ENCODE measurements around the gene ZNF430.
"Not testable (repeated sequence)": the region's sequence is repeated elsewhere in the genome, so short reads cannot be mapped to it uniquely, and the experiment has no call there.

The ZNF430 gene

DNA sequence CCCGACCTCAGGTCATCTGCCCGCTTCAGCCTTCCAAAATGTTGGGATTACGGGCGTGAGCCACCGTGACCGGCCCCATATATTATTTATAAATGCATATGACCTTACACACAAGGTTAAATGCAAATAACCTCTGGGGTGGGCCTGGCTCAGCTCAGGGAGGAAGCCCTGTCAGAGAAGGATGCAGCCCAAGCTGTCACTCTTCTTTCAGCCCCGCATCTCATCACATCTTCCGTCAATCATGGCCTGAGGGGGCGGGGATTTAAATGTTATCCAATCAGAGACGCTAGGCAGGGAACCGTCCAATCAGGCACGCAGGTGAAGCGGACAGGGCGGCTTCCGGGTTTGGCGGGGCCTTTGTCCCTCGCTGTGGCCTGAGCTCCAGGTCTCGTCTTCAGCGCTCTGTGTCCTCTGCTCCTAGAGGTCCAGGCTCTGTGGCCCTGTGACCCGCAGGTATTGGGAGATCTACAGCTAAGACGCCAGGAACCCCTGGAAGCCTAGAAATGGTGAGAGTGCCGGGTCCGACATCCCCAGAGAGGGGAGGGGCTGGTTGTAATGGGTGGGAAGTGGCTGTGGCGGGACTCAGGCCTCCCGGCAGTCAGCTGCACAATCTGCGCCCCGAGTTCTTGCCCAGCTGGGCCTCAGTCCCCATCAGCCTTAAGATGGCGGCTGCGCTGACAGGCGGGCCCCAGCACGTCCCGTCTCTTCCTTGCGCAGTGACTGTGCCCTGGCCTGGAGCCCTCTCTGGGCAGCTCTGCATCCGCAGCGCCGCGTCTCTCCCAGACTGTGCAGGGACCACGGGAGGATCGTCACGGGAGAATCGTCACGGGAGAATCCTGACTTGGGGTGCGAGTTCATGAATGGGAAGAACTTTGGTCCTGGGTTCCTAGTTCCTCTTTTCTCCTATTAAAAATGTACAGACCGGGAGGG, at the start of gene ZNF430:
Gene ZNF430 (plus strand): TSS at position 360 of the 930 bp plus-strand sequence. CDS start 144 bp downstream, at position 504.
- peak; percentile 98 for DNase-seq (ENCODE audit: low spot score)

DNA sequence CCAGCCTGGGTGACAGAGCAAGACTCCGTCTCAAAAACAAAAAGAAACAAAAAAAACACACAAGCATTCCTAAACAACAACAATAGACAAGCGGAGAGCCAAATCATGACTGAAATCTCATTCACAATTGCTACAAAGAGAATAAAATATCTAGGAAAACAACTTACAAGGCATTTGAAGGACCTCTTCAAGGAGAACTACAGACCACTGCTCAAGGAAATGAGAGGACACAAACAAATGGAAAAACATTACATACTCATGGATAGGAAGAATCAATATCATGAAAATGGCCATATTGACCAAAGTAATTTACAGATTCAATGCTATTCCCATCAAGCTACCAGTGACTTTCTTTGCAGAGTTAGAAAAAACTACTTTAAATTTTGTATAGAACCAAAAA, 27.7 kb upstream of the ZNF430 start:
- DNase-seq (ENCODE audit: low spot score): not testable (repeated sequence)

DNA sequence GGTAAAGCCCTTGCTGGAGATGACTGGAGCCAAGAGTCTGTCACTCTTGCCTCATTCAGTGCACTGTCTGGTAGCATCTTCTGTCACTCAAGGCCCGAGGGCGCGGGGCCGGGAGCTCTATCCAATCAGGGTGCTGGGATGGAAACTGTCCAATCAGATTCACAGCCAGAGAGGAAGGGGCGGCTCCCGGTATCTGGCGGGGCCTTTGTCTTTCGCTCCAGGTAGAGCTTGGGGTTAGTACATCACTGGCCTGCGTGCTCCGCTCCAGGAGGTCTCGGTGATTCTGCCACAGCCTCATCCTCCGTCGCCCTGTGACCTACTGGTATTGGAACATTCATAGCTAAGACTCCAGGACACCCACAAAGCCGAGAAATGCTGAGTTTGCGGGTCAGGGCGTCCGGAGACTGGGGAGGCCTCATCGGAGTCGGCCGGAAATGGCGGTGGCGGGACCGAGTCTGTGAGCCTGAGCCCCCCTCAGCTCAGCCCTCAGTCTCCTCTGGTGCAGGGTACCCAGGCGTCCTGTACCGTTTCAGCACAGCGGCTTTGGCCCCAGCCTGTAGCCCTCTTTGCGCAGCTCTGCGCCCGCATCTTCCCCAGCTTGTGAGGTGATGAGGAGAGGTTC, 20.6 kb upstream of the ZNF430 start:
- DNase-seq (ENCODE audit: low spot score): peak; percentile 97

DNA sequence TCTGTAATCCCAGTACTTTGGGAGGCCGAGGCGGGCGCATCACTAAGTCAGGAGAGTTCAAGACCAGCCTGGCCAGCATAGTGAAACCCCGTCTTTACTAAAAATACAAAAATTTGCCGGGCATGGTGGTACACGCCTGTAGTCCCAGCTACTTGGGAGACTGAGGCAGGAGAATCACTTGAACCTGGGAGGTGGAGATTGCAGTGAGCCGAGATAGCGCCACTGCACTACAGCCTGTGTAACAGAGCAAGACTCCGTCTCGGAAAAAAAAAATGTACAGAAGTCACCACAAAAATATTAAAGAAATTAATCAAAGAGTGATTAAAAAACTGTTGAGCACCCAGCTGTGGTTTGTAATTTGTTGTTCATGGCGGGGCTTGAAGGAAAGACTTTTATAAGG, 781 bp downstream of the ZNF430 start:
- not testable (repeated sequence) for DNase-seq (ENCODE audit: low spot score)

DNA sequence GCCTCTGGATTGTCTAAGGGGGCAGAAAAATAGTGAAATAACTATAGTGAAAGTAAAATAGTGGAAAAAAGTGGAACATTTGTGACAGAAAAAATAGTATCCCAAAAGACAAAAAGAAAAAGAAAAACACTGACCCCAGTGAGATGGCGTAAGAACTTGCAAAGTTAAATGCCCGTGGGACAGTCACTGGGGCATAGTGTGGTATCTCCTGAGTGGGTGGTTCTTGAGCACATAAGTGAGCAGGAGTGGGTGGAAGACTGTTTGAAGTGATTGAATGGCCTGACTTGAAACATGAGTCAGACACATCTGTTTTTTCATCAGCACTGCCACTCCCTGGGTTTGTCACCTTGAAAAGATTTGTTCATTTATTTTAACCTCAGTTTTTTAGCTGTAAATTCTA, 2.5 kb downstream of the ZNF430 start:
- no peak for DNase-seq (ENCODE audit: low spot score)

DNA sequence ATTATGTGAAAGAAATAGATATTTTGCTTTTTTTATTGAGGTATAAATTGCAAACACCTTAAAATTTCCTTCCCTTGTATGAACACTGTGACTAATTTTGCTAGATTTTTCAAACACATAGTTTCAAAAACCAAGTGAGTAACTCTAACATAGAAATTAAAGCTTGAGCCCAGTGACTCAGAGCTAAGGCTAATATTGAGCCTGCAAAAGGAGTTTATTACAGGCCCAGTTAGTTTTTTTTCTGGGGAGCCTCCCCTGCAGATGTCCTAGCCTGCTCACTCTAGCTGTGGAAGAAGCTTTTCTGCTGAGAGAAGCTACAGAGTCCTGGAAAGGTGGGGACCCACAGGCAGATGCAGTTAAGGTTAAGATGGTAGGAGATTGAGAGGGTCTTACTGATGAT, 3.4 kb downstream of the ZNF430 start:
- DNase-seq (ENCODE audit: low spot score): no peak

DNA sequence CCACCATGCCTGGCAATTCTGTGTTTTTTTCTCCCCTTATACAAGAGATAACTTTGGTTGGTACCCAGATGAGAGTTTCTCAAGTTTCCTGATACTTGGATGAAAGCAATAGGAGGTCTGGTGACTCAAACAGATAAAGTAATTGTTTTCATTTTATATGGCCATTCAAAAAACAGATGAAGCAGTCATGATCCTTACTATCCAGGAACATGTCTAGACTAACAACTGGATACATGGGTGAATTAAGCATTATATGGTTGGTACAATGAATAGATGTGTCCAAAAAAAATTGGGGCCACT, 8.5 kb downstream of the ZNF430 start:
- no peak for DNase-seq (ENCODE audit: low spot score)

DNA sequence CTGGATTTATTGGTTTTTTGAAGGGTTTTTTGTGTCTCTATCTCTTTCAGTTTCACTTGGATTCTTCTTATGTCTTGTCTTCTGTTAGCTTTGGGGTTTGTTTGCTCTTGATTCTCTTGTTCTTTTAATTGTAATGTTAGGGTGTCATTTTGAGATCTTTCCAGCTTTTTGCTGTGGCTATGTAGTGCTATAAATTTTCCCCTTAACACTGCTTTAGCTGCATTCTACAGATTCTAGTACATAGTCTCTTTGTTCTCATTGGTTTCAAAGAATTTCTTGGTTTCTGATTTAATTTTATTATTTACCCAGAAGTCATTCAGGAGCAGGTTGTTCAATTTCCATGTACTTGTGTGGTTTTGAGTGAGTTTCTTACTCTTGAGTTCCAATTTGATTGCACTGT, 24.6 kb downstream of the ZNF430 start:
- DNase-seq (ENCODE audit: low spot score): no peak

DNA sequence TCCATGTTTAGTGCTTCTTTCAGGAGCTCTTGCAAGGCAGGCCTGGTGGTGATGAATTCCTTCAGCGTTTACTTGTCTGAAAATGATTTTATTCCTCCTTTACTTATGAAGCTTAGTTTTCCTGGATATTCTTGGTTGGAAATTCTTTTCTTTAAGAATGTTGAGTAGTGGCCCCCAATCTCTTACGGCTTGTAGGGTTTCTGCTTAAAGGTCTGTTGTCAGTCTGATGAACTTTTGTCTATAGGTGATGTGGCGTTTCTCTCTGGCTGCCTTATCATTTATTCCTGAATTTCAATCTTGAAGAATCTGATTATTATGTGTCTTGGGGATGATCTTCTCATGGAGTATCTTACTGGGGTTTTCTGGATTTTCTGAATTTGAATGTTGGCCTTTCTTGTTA, 26.0 kb downstream of the ZNF430 start:
- no peak for DNase-seq (ENCODE audit: low spot score)

DNA sequence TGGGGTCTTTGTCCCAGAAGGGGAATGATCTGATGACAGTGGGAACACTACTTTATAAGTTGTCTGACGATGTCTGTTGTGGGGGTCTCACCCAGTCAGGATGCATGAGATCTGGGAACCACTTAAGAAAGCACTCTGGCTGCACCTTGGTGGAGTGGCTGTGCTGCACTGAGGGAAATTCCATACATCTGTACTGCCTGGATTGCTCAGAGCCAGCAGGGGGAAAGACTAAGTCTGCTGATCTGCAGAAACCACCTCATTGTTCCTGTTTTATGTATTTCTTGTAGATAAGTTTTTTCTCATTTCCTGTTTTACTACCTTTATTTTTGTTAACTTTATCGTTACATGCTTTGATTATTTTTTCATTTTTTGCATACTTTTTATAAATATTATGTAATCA, 27.3 kb downstream of the ZNF430 start:
- DNase-seq (ENCODE audit: low spot score): no peak

DNA sequence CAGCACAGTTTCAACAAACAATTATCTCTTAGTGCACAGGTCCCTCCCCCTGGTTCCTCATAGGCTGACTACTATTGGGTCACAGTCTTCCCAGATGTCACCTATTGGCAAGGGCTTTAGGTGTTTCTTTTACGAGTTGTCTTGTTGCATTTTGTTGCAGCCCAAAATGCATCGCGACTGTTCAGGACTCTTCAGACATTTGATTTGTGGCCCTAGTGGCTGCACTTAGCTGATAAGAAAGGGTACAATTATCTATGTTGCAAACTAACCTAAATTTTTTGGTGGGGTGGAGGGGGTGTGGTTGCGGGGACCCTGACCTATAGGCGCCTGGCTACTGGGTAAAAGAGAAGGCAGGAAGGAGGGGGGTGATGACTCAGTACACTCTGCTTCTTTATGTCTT, 32.4 kb downstream of the ZNF430 start:
- no peak for DNase-seq (ENCODE audit: low spot score)

DNA sequence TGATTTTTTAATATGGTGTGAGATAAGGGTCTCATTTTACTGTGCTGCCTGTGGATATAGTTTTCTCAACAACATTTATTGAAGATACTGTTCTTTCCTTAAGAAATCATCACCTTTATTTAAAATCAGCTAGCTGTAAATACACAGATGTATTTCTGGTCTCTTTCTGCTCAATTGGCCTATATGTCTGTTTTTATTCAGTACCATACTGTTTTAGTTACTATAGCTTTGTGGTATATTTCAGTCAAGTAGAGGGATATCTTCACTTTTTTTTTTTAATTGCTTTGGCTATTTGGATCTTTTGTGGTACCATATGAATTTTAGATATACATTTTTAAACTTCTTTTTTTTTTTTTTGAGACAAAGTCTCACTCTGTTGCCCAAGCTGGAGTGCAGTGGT, 44.9 kb downstream of the ZNF430 start:
- no peak for DNase-seq (ENCODE audit: low spot score)

DNA sequence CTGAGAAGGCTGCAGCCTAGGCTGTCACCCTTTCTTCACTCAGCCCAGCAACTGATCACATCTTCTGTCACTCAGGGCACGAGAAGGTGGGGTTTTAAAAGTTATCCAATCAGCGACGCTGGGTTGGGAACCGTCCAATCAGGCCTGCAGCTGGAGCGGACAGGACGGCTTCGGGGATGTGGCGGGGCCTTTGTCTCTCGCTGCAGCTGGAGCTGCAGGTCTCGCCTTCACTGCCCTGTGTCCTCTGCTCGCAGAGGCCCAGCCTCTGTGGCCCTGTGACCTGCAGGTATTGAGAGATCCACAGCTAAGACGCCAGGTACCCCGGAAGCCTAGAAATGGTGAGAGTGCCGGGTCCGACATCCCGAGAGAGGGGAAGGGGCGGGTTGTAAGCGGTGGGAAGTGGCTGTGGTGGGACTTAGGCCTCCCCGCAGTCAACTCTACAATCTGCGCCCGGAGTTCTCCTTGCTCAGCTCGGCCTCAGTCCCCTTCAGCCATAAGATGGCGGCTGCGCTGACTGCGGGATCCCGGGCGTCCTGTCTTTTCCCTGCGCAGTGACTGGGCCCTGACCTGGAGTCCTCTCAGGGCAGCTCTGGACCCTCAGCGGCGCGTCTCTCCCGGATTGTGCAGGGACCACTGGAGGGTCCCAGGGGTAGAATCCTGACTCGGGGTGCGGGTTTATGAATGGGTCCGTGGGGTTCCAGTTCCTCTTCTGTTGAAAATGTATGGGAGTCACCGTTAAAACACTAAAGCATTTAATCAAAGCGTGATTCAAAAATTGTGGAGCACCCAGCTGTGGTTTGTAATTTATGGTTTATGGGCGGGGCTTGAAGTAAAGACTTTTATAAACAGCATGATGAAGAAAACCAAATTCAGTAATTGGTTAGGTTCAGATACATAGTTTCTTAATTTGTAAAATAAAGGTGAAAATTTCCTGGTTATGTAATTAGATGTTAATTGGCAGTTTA, 61.8 kb downstream of the ZNF430 start, which contains the start of gene ZNF714:
Gene ZNF714 (plus strand): TSS at position 193 of the 965 bp plus-strand sequence. CDS start 16,066 bp downstream, outside the sequence.
- peak; percentile 93 for DNase-seq (ENCODE audit: low spot score)

DNA sequence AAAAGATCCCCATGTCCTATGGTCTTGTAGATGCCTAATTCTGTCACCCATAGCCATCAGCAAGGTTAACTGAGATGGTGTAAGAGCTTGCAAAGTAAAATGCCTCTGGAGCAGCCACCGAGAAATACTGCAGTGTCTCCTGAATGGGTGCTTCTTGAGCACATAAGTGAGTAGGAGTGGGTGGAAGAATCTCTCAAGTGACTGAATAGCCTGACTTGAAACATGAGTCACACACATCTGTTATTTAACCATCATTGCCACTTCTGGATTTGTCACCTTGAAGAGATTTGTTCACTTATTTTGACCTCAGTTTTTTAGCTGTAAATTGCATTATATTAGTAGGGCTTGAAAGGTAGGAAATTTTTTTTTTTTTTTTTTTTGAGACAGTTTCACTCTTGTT, 63.9 kb downstream of the ZNF430 start:
- DNase-seq (ENCODE audit: low spot score): no peak

DNA sequence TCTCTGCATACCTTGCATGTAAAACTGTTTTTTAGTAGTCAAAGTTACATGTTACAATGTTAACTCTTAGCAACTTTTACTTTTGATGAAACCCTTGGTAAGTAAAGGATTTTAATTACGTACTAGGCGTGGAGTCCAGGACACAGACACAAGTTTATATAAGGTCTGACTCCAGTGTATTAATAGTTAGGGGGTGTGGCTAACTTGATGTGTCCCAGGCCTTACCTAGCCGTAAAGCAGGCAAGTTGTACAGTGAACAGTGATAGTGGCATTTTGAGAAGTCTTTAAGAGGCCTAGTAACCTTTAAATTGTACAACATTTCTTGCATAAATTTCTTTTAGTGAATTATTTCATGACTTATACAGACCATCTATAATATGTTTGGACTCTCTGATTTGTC, 67.4 kb downstream of the ZNF430 start:
- DNase-seq (ENCODE audit: low spot score): no peak

DNA sequence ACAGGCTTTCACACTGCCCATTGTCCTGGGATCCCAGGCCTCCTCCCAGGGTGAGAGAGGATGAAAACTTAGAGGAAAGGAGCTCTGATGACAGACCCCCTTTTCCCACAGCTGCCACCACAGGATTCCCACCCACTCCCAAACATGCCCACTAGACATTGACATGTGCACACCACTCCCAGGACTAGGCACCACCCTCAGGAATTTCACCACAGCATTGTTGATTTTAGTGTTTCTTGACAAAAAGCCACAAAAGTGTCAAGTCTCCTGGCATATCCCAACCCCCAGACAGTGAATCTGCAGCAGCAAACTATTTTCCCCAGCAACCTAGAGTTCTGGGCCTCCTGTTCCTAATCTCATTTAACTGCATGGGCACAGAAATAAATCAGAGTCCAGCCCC, 71.7 kb downstream of the ZNF430 start:
- DNase-seq (ENCODE audit: low spot score): no peak

DNA sequence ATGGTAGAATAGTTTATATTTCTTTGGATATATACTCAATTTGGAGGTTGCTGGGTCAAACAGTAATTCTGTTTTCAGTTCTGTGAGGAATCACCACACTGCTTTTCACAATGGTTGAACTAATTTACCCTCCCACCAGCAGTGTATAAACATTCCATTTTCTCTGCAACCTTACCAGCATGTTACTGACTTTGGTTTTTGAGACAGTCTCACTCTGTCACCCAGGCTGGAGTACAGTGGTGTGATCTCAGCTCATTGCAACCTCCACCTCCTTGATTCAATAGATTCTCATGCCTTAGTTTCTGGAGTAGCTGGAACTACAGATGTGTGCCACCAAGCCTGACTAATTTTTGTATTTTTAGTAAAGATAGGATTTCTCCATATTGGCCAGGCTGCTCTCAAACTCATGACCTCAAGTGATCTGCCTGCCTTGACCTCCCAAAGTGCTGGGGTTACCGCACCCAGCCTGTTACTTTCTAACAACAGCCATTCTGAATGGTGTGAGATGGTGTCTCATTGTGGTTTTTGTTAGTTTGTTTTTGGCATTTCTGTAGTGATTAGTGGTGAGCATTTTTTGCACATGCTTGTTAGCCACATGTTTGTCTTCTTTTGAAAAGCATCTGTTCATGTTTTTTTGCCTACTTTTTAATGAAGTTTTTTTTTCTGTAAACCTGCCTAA, 74.0 kb downstream of the ZNF430 start:
- DNase-seq (ENCODE audit: low spot score): no peak

DNA sequence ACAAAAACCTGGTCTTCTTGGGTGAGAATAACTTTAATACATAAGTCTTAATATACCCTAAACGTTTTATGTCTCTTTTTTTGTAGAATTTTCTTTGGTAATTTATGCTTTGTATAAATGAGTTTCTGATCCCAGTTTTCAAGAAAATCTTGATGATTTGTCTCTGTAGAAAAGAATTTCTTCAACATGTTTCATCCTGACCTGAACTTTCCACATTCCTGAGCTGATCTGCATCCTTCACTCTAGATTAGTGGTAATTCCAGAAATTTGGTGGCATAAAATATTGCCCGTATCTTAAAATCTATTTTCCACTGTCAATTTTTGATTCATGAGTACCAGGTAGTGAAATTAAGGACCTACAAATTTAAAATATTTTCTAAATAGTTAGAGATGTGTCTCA, 77.8 kb downstream of the ZNF430 start:
- DNase-seq (ENCODE audit: low spot score): no peak

DNA sequence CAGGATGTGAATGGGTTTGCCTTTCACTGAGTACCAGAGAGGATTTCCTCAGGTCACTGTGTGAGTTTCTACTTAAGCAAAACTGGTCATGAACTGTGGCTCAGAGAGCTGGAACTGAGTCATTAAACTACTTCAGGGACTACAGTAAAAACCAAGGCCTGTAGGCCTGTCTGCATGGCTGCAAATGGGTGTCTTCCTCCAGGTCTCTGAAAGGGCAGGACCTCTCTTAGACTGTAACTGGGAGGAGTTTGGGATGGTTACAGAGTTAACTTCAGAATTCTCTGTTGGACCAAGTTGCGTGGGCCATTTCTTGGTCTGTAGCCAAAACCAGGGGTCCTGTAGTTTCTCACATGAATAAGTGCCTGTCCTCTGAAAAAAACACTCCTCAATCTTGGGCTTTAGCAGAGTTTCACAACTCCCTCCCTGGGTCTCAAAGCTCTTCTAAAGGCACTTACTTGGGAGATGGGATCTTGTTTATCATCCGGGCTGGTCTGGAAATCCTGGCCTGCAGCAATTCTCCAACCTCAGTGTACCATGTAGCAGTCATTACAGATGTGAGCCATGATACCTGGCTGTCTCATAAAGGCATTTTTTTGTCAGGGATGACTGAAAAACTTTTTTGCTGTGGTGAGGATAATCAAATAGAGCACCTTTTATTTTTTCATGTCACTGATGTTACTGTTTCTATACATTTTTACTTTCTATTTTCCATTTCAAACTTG, 81.2 kb downstream of the ZNF430 start:
- no peak for DNase-seq (ENCODE audit: low spot score)

DNA sequence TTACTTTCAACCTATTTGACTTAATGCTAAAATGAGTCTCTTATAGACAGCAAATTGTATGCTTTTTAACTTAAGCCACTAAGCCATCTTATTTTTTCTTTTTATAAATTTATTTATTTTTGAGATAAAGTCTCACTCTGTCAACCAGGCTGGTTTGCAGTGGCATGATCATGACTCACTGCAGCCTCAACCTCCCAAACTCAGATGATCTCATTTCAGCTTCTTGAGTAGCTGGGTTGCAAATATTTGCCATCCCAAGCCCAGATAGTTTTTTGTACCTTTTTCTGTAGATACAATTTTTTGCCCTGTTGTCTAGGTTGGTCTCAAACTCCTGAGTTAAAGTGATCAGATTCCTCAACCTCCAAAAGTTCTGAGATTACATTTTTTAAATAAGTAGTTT, 88.7 kb downstream of the ZNF430 start:
- no peak for DNase-seq (ENCODE audit: low spot score)
